Adipose tissue (tissue), 3 donors: ENCODE results near the gene CPLX4. TPM values are rescaled to one million over a fixed set of nuclear protein-coding genes. Genes with fewer than 3 reads are reported as not detected.

ENCODE experiments used
- H3K27ac ChIP-seq: one replicate; pipeline ENCODE4 v1.5.1; 2013; ENCODE audit warnings: low read depth, low read length
- WGBS, 3 donors: extraction: QIAGEN DNeasy Blood & Tissue Kit; methylation state at CpG; one replicate each; pipeline ENCODE4 v1.1.7; 2013; 5-methylcytosine and 5-hydroxymethylcytosine counted together
- polyA plus RNA-seq, 3 donors: library from polyadenylated mRNA; stranded (reverse); fragments of 200-250 nt; gene quantifications; one replicate each; pipeline ENCODE4 v1.2.3, GENCODE V29; 2013
- donor health status: healthy with polysubstance abuse.
- donor health status: Bipolar disorder and iron deficiency.
- donor health status: healthy.

CPLX4 gene
- under 1 TPM in 1 of 3 donors, not detected in 2; 0.07 TPM for polyA plus RNA-seq

- H3K27ac ChIP-seq, result no peak within 1 kb of the TSS
- 86 to 93% (median 90%) methylated on average over 4 of the region's 4 CpGs for WGBS, 3 donors
Measured at GRCh38 chr18:59318460-59319050, at the start of gene CPLX4. CPLX4 (minus strand) TSS chr18:59318649; CDS start chr18:59318462, 187 bp downstream.

GRCh38 chr18:59360381-59360780 lies 41.9 kb upstream of the CPLX4 start:
- 96 to 97% (median 96%) methylated on average over 3 of the region's 3 CpGs for WGBS, 3 donors
- H3K27ac ChIP-seq, result no peak overlapping the region

GRCh38 chr18:59359576-59359952 lies 41.1 kb upstream of the CPLX4 start:
- no peak overlapping the region for H3K27ac ChIP-seq
- WGBS, 3 donors, result 6 to 8% (median 8%) methylated on average over 4 of the region's 4 CpGs

GRCh38 chr18:59358712-59359575 lies 40.5 kb upstream of the CPLX4 start, which contains the start of gene LMAN1:
LMAN1 (minus strand) TSS chr18:59359265; CDS start chr18:59359244, 21 bp downstream.
- WGBS, 3 donors, result 0 to 1% (median 1%) methylated on average over 65 to 76 of the region's 76 CpGs
- no peak within 1 kb of the TSS for H3K27ac ChIP-seq

GRCh38 chr18:59358414-59358711 lies 39.9 kb upstream of the CPLX4 start:
- 0 to 2% (median 0%) methylated on average over 8 of the region's 8 CpGs for WGBS, 3 donors
- H3K27ac ChIP-seq, result no peak overlapping the region

GRCh38 chr18:59357928-59358327 lies 39.5 kb upstream of the CPLX4 start:
- WGBS, 3 donors, result 7 to 15% (median 15%) methylated on average over 4 of the region's 4 CpGs
- no peak overlapping the region for H3K27ac ChIP-seq

- no peak overlapping the region for H3K27ac ChIP-seq
- WGBS, 3 donors, result 78 to 97% (median 92%) methylated on average over 2 of the region's 2 CpGs
Measured at GRCh38 chr18:59354731-59355130, 36.3 kb upstream of the CPLX4 start.

DNA sequence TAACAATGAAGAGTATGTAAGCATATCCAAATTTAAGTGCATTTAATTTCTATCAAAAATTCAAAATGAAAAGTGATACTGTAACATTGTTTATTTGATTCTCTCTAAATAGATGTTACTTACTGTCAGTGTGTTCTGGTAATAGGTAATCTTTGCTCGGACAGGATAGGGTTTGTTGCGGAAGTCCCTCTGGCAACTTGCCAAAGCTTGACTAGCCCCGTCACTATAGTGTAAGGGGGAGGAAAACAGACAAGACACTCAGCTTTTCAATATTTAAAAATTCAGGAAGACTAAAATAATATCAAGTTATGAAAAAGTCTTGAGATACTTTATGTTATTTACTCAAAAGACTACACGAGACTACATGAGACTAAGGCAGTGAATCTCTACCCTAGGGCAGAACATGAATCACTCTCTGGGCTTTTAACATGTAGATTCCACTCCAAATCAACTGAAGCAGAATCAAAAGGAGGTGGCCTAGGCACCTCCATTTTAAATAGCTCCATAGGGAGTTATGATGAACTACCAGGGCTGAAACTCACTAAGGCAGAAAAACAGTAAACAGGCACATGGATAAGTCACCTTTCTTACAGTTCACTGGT lies 34.7 kb upstream of the CPLX4 start:
- WGBS, 3 donors, result 59 to 62% (median 60%) methylated on average over 4 of the region's 4 CpGs
- no peak overlapping the region for H3K27ac ChIP-seq

DNA sequence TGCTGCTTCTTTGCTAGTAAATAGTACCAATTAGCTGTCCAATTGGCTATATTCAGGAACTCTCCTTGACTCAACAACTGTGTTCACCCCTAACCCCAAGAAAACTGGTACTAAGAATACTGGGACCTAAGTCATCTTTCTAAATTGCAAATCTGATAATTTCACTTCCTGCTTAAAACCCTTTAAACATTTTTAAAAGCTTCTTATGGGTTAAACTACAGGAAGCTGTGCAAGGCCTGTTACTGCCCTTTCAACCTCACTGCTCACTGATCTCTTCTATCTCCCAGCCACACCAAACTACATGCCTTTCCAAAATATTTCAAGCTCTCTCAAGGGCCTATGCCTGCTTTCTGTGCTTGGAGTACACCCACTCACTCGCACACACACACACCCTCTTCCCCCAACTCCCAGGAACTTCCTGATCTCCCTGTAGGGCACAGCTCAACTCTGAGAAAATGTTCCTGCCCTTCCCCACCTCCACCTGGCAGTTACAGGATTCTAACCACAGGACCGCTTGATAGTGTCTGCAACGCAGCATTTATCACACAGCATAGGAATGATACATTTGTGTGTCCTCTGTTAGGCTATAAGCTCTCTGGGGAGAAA lies 33.9 kb upstream of the CPLX4 start:
- no peak overlapping the region for H3K27ac ChIP-seq
- WGBS, 3 donors, result 77 to 89% (median 86%) methylated on average over 3 of the region's 3 CpGs

GRCh38 chr18:59345556-59345955 lies 27.1 kb upstream of the CPLX4 start:
- no peak overlapping the region for H3K27ac ChIP-seq
- WGBS, 3 donors, result 96 to 99% (median 98%) methylated on average over 4 of the region's 4 CpGs

DNA sequence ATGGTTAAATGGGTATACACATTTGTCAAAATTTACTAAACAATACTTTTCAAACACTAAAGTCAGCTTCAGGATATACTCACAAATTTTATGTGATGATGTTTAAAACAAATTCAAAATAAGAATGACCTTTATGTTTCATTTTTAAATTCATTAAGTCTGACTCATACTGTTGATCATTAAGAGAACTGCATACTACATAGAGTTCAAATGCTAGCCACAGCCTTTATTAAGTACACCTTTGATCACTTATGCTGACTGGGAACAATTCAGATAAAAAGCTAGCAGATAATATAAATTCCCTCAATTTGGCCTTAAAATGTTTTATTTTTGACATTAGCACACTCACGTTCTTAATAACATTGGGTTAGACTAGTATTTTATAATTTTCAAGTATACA lies 26.5 kb upstream of the CPLX4 start:
- no peak overlapping the region for H3K27ac ChIP-seq
- WGBS, 3 donors, result 0 to 64% (median 59%) methylated on average over 1 of the region's 1 CpG

DNA sequence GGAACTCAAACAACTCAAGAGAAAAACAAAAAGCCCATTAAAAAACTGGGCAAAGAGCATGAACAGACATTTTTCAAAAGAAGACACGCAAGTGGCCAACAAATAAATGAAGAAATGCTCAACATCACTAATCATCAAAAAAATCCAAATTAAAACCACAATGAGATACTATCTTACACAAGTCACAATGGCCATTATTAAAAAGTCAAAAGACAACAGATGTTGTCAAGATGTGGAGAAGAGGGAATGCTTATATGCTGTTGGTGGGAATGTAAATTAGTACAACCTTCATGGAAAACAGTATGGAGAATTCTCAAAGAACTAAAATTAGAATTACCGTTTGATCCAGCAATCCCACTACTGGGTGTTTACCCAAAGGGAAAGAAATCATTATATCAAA lies 25.5 kb upstream of the CPLX4 start:
- WGBS, 3 donors, result 89 to 94% (median 93%) methylated on average over 2 of the region's 2 CpGs
- H3K27ac ChIP-seq, result no peak overlapping the region

DNA sequence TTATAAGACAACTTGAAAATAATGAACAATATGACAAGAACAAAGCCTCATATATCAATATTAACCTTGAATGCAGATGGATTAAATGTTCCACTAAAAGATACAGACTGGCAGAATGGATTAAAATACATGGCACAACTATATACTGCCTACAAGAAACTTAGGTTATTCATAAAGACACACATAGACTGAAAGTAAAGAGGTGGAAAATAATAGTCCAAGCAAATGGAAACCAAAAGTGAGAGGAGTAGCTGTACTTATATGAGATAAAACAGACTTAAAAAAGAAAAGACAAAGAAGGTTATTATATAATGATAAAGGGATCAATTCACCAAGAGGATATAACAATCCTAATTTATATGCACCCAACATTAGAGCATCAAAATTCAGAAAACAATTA lies 22.4 kb upstream of the CPLX4 start:
- H3K27ac ChIP-seq, result no peak overlapping the region

DNA sequence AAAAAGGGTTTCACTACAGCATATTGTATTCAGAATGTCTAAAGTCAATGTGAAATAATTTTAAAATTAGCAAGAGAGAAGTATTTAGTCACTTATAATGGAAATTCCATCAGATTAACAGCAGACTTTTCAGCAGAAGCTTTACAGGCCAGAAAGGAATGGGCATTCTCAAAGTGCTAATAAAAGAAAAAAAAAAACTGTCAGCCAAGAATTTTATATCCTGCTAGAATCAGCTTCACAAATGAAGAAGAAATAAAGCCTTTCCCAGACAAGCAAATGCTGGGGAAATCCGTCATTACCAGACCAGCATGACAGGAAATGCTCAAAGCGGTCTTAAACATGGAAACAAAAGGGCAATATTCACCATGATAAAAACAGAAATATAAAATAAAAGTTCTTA lies 21.9 kb upstream of the CPLX4 start:
- no peak overlapping the region for H3K27ac ChIP-seq
- WGBS, 3 donors, result 89 to 91% (median 91%) methylated on average over 2 of the region's 2 CpGs

GRCh38 chr18:59332986-59333385 lies 14.5 kb upstream of the CPLX4 start:
- H3K27ac ChIP-seq, result no peak overlapping the region
- 70 to 92% (median 90%) methylated on average over 3 of the region's 3 CpGs for WGBS, 3 donors

- 97 to 98% (median 97%) methylated on average over 2 of the region's 2 CpGs for WGBS, 3 donors
- no peak overlapping the region for H3K27ac ChIP-seq
Measured at GRCh38 chr18:59328683-59329082, 10.2 kb upstream of the CPLX4 start.

GRCh38 chr18:59325965-59326364 lies 7.5 kb upstream of the CPLX4 start:
- H3K27ac ChIP-seq, result no peak overlapping the region
- WGBS, 3 donors, result 85 to 97% (median 95%) methylated on average over 1 of the region's 1 CpG

DNA sequence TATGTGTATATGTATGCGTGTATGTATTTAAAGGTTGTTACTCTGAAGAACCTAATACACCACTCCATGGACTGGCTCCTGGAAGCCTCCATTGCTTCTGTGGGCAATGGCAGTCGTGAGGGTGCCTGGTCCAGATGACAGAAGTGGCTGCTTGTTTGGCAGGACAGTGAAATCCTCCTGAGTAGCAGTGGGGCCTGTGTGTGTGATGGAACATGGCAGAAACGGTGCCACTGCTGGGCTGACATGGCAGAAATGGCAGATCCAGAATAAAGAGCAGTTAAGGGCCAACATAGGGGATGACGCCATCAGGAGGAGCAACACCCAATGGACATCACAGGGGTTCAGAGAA lies 6.1 kb upstream of the CPLX4 start:
- 92 to 97% (median 94%) methylated on average over 4 of the region's 4 CpGs for WGBS, 3 donors
- no peak overlapping the region for H3K27ac ChIP-seq

- WGBS, 3 donors, result 94 to 96% (median 94%) methylated on average over 7 of the region's 7 CpGs
- H3K27ac ChIP-seq, result no peak overlapping the region
Measured at GRCh38 chr18:59323931-59324622, 5.6 kb upstream of the CPLX4 start.
